Keratinocyte (primary cell): ENCODE results near the gene LRRC4C. TPM values are rescaled to one million over a fixed set of nuclear protein-coding genes. Genes with fewer than 3 reads are reported as not detected.

Experiments
- DNase-seq: peaks from one replicate; pipeline ENCODE4 v3.0.0-alpha.2; 2011; ENCODE audit warnings: low read depth, missing footprints, low spot score
- FAIRE-seq: peaks from 2 replicates; lab custom pipeline; 2011; peaks lifted over from hg19 to GRCh38; lab: Jason Lieb, UNC
- H2AFZ ChIP-seq: 2 replicates; pipeline ENCODE4 v1.6.0; 2012; ENCODE audit warnings: low read length, control low read depth, inconsistent platforms; ENCODE audit not compliant: control insufficient read depth
- H3K27ac ChIP-seq: 2 replicates; pipeline ENCODE4 v1.5.1; 2011; ENCODE audit warnings: low read length; ENCODE audit not compliant: control insufficient read depth, insufficient read depth
- H3K27me3 ChIP-seq: 3 replicates; pipeline ENCODE4 v1.6.0; 2011; ENCODE audit warnings: low read length; ENCODE audit not compliant: control insufficient read depth, insufficient read depth; ENCODE audit errors: extremely low read depth
- H3K36me3 ChIP-seq, 2 experiments: 2 replicates in 1 of 2; 3 replicates in 1 of 2; pipeline ENCODE4 v1.5.1; 2011; ENCODE audit warnings: low read length in 2 of 2, mild to moderate bottlenecking in 1 of 2; ENCODE audit not compliant: control insufficient read depth in 2 of 2, insufficient read depth in 2 of 2; ENCODE audit errors: extremely low read depth in 1 of 2
- H3K4me1 ChIP-seq: 3 replicates; pipeline ENCODE4 v1.5.1; 2011; ENCODE audit warnings: low read length; ENCODE audit not compliant: control insufficient read depth, insufficient read depth; ENCODE audit errors: extremely low read depth
- H3K4me2 ChIP-seq: 3 replicates; pipeline ENCODE4 v1.6.0; 2011; ENCODE audit warnings: low read depth, low read length; ENCODE audit not compliant: control insufficient read depth, insufficient read depth; ENCODE audit errors: extremely low read depth
- H3K4me3 ChIP-seq, 3 experiments: fragments of 200-600 bp in 1 of 3; sonication (generic) in 1 of 3; 2 replicates in 2 of 3; 3 replicates in 1 of 3; pipeline ENCODE4 v1.5.1; 2011 to 2016; ENCODE audit warnings: low read length in 3 of 3, mild to moderate bottlenecking in 3 of 3, control low read depth in 2 of 3, inconsistent platforms in 1 of 3, low read depth in 1 of 3, mixed read lengths in 1 of 3, mixed run types in 1 of 3, moderate library complexity in 1 of 3; ENCODE audit not compliant: control insufficient read depth in 2 of 3, insufficient read depth in 2 of 3; ENCODE audit errors: extremely low read depth in 1 of 3
- H3K79me2 ChIP-seq: 2 replicates; pipeline ENCODE4 v1.6.0; 2012; ENCODE audit warnings: low read length; ENCODE audit not compliant: control insufficient read depth, insufficient read depth
- H3K9ac ChIP-seq: 3 replicates; pipeline ENCODE4 v1.6.0; 2011; ENCODE audit warnings: low read length; ENCODE audit not compliant: control insufficient read depth, insufficient read depth; ENCODE audit errors: extremely low read depth
- H3K9me1 ChIP-seq: 3 replicates; pipeline ENCODE4 v1.6.0; 2011; ENCODE audit warnings: low read length; ENCODE audit not compliant: control insufficient read depth, insufficient read depth; ENCODE audit errors: extremely low read depth
- H3K9me3 ChIP-seq: 2 replicates; pipeline ENCODE4 v1.5.1; 2012; ENCODE audit warnings: low read depth, low read length; ENCODE audit not compliant: control insufficient read depth
- H4K20me1 ChIP-seq: 3 replicates; pipeline ENCODE4 v1.6.0; 2011; ENCODE audit warnings: low read length; ENCODE audit not compliant: control insufficient read depth, insufficient read depth; ENCODE audit errors: extremely low read depth
- CTCF ChIP-seq, 3 experiments: IDR thresholded peaks in 1 of 3; conservative IDR thresholded peaks in 1 of 3; optimal IDR thresholded peaks in 1 of 3; 2 replicates in 2 of 3; 3 replicates in 1 of 3; pipeline versions ENCODE3 to v1.5.1; 2011; ENCODE audit warnings: low read length in 3 of 3, mild to moderate bottlenecking in 3 of 3, moderate library complexity in 2 of 3, control low read depth in 1 of 3, inconsistent platforms in 1 of 3; ENCODE audit not compliant: insufficient read depth in 2 of 3; ENCODE audit errors: extremely low read depth in 1 of 3
- EZH2 ChIP-seq: IDR thresholded peaks from one replicate; pipeline ENCODE4 v1.6.1; 2012; ENCODE audit warnings: inconsistent platforms, mild to moderate bottlenecking, low read length, moderate library complexity
- dilution Hi-C: fragments of 300-500 bp; cut with MboI; formaldehyde crosslinking; loops from one replicate; pipeline ENCODE4 v1.7.0; 2020; ENCODE audit warnings: low sequenced_read_pairs; ENCODE audit not compliant: extremely low pct_ligation_motif_present
- polyA plus RNA-seq, 5 experiments: library from polyadenylated mRNA; depleted of rRNA in 3 of 5; stranded (reverse) in 3 of 5; stranded (forward) in 1 of 5; unstranded in 1 of 5; fragments of >200 nt; gene quantifications; 1 replicate in 1 of 5; 2 replicates in 3 of 5; 3 replicates in 1 of 5; pipeline versions ENCODE4 v1.2.1 to v1.2.3, GENCODE V29; 2011 to 2012; ENCODE audit warnings: missing spikeins in 2 of 5, low read depth in 1 of 5, low replicate concordance in 1 of 5

The LRRC4C gene
- polyA plus RNA-seq, 1 donor (not counting 4 experiments of a cell fraction or from before 2014, with no cell fraction given): not detected

- no peak overlapping the region for H3K27ac ChIP-seq
- no peaks in the 10 kb centered on the region for H3K79me2 ChIP-seq
- H3K9me3 ChIP-seq: no peaks in the 10 kb centered on the region
- no peak for TF ChIP-seq EZH2
- no peak for TF ChIP-seq CTCF (optimal IDR thresholded peaks at IDR 0.05 in 1 of 3, IDR thresholded peaks at IDR 0.05 in 1 of 3, conservative IDR thresholded peaks at IDR 0.05 in 1 of 3; ENCODE audit: extremely low read depth in 1 of 3, insufficient read depth in 2 of 3, low read length in 3 of 3)
- no peak overlapping the region for H3K4me2 ChIP-seq
- FAIRE-seq (no peak), DNase-seq (no peak)
- no peaks in the 10 kb centered on the region for H4K20me1 ChIP-seq
- no peak overlapping the region for H3K9ac ChIP-seq
- H3K36me3 ChIP-seq: no peaks in the 10 kb centered on the region
- H2AFZ ChIP-seq: no peak overlapping the region
- H3K9me1 ChIP-seq: no peaks in the 10 kb centered on the region
- no peak overlapping the region for H3K4me3 ChIP-seq
- dilution Hi-C loops: no loop called here
- no peaks in the 10 kb centered on the region for H3K4me1 ChIP-seq
- no peaks in the 10 kb centered on the region for H3K27me3 ChIP-seq
Observed at GRCh38 chr11:40207416-40207815, 1252.0 kb downstream of the LRRC4C start.

- no peak overlapping the region for H2AFZ ChIP-seq
- dilution Hi-C loops: no loop called here
- FAIRE-seq: no peak
Observed at GRCh38 chr11:40204228-40204627, 1255.2 kb downstream of the LRRC4C start.

More at GRCh38 chr11:40204228-40204627, 1255.2 kb downstream of the LRRC4C start:
- Histone ChIP-seq H3K9ac (no peak overlapping the region), H3K4me1 (no peaks in the 10 kb centered on the region), H3K9me3 (no peaks in the 10 kb centered on the region), H3K4me3 (no peak overlapping the region), H3K36me3 (no peaks in the 10 kb centered on the region), H3K27ac (no peak overlapping the region), H3K4me2 (no peak overlapping the region), H3K9me1 (no peaks in the 10 kb centered on the region), H3K27me3 (no peaks in the 10 kb centered on the region), H3K79me2 (no peaks in the 10 kb centered on the region), H4K20me1 (no peaks in the 10 kb centered on the region)
- TF ChIP-seq CTCF (optimal IDR thresholded peaks at IDR 0.05 in 1 of 3, IDR thresholded peaks at IDR 0.05 in 1 of 3, conservative IDR thresholded peaks at IDR 0.05 in 1 of 3; ENCODE audit: extremely low read depth in 1 of 3, insufficient read depth in 2 of 3, low read length in 3 of 3) (no peak), EZH2 (no peak)
- DNase-seq: no peak
